Activated naive CD4-positive, alpha-beta T cell treated with Interleukin-2 at 50 U/mL for 16 hours (primary cell): Measurements from ENCODE around the gene P2RY6.

Experiments used
- DNase-seq: peaks from one replicate; pipeline ENCODE4 v3.0.0-alpha.2; 2020

Gene P2RY6

DNA sequence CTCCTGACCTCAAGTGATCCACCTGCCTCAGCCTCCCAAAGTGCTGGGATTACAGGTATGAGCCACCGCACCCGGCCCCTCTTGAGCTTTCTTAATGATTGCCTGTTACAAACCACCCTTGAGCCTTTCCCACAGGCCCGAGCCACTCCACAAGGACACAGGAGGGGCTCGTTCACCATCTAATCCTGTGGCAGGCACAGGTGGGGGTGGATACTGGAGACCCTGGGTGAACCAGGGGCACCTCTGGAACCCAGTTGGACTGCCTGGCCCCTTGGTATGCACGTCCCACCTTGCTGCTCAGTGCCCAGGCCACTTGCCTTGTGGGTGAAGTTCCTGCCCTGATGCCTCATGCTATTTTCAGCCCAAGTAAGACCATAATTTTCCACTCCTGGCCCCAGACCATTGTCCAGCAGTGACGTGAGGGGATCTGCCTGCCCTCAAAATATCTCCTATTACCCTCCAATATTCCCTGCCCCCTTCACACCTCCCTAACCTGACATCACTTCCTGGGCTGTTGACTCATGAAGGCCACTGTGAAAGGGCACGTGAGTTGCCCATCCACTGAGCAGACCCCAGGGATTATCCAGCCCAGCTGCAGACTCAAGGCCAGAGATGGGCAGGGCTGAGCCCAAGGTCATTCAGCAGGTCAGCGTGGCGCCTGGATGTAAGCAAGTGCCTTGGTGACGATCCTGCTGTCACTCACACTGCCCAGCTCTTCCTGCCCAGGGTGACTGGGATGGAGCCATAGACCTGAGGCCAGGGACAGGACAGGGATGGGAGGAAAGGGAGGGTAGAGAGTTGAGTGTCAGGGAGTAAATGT, 34.5 kb upstream of the P2RY6 start:
- no peak for DNase-seq

DNA sequence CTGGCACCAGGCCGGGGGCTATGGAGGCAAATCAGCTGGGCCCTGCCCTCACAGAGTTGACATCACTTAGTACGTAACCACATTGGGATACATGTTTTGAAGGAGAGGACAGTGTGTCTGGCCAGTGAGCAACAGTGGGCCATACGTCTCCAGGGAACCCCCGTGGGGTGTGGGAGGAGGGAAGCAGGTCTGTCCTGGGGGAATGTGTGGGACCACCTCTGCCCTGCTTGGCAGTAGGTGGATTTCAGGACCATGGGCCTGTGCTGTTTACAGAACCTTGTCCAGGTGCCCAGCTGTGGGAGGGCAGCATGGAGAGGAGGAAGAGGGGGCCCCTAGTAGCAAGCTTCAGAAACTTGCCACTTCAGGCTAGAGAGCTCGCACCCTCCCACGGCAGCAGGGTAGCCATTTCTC, 33.0 kb upstream of the P2RY6 start:
- no peak for DNase-seq

DNA sequence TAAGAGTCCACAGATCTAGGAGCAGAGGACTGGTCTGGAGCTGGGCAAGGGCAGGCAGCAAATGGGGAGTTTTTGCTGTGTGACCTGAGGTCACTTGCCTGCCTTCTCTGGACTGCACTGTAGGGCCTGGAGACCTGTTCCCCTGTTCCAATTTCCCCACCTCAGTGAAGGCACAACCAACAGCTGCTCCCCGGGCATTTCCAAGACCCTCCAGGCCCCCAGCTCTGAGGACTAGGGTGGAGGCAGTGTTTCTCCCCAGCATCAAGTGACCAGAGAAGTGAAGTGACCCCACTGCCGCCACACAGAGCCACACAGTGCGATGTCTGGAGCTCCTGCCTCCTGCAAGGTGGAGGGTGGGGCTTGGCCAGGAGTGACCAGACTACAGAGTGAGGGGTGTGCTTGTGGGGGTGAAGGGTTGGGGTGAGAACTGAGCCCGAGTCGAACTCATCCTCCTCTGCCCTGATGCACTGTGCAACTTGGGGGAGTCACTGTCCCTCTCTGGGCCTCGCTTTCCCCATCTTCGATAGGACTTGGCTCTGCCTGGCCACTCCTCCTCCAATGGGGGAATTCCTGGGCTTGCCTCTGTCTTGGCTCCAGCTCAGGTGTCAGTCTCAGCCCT, 32.5 kb upstream of the P2RY6 start:
- DNase-seq, result no peak

DNA sequence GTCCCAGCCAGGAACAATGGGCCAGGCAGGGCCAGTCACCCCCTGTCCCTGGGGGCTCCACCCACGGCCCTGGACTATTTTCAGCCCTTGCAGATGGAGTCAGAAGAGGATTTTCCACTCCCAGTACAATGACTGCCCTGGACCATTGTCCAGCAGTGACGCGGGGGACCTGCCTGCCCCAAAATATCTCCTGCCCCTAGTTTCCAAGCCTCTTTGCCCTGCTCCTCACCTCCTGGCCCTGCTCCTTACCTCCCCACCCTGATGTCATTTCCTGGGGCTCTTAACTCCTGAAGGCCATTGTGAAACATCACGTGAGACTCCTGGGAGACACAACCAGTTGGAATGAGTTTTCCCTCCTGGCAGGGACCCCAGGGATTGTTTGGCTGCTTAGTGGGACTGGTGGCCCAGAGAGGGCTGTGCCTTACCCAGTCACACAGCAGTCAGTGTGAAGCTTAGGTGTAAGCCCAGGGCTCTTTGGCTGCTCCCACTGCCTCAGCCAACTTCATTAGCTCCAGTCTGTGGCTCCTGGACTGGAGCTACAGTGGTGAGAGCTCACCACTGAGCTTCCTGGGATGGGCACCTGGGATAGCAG, 31.9 kb upstream of the P2RY6 start:
- no peak for DNase-seq

DNA sequence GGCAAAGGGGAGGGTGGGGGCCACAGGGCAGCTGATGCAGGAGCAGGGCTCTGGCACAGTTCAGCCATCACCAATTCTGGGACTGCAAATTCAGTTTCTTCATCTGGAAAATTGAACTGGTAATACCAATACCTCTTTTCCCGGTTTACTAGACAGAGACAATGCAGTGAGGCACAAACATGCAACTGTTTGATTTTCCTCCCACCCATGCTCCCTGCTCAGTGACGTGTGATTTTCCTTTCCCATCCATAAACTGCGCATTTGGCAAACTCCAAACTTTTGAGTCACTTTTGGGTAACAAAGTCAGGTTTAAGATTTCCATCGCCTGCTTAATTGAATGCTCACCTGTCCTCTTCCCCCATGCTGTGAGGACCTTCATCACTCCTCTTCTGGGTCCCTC, 30.8 kb upstream of the P2RY6 start:
- DNase-seq, result no peak

DNA sequence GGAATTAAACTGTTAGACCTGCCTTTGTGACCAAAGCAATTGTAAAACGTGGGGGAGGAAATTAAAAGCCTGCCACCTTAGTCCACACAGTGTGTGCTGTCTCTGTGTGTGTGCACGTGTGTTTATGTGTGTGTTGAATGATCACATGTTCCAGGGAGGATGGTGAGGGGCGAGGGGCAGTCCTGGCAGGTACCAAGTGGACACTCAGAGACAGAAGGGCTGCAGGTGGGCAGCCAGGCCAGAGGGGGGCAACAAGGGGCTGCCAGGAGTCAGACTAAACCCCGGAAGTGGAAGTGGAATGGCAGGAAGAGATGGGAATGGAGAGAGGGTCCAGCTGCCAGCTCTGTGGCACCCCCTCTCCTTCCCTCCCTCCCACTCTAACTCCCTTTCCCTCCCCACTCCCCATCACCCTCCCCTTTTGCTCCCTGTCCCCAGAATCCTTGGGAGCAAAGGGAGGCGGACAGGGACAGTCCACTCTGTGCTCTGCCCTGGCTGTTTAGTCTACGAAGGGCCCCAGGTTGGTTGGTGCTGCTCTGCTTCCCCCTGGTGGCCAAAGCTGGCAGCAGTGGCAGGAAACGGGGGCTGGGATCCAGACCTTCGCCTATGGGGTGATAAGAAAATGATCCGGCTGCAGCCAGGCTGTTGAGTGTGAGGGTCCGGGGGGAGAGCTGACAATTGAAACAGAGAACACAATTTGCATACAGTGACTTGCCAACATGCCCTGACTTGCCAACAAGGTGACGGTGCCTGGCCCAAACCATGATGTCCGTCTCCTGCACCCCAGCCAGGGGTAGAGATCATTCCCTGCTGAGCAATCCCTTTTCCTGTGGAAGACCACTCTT, 29.7 kb upstream of the P2RY6 start:
- peak; percentile 68 for DNase-seq

DNA sequence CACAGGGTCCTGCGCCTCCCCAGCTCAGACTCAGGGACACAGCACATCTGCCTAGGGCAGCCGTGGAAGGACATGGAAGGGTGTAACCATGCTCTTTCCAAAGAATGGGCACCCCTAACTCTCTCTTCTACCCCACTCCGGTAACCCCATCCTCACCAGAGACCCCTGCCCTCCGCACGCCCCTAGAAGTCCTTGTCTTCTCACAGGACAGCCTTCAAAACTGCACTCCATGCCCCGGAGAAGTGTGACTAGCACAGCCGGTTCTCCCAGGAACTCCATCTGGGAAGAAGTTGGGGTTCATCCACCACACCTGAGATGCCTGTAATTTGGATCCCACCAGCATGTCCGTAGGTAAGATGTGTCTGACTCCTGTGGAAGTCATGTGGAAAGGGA, 29.0 kb upstream of the P2RY6 start:
- DNase-seq, result no peak

DNA sequence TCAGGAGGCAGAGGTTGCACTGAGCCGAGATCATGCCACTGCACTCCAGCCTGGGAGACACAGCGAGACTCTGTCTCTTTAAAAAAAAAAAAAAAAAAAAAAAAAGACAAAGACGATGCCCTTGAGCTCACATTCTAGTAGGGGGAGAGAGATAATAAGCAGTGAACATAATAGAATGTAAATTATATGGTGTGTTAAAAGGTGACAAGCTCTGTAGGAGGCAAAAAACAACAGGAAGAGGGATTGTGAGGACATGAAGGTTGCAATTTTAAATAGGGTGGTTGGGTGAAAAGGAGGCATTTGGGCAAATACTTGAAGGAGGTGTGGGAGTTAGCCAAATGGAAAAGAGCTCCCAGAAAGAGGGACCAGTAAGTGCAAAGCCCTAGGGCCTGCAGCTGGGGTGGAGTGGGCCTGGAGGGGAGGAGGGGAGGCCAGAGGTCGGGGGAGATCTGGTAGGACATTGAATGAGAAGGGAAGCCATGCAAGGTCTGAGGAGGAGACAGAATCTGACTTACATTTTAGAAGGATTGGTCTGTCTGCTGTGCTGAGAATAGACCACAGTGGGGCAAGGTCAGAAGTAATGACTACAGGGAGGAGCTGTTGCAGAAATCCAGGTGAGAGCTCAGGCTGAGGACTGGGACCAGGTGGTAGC, 27.4 kb upstream of the P2RY6 start:
- DNase-seq, result no peak

DNA sequence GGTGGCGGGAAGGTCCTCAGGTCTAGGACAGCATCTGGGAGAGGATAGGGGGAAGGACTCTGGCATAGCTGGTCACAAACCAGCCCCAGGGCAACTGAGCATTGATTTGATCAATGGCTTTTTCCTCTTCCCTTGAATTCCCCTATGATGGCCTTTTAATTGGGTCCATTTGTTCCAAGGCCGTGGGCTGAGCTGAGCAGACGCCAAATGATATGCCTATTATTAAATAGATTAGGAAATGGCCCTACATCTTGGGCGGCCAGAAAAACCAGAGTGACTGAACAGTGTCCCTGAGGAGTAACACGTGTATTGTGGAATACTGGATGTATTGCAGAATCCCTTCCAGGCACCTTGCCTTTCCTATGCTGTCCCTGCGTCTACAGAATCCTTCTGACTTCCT, 26.7 kb upstream of the P2RY6 start:
- DNase-seq, result no peak

DNA sequence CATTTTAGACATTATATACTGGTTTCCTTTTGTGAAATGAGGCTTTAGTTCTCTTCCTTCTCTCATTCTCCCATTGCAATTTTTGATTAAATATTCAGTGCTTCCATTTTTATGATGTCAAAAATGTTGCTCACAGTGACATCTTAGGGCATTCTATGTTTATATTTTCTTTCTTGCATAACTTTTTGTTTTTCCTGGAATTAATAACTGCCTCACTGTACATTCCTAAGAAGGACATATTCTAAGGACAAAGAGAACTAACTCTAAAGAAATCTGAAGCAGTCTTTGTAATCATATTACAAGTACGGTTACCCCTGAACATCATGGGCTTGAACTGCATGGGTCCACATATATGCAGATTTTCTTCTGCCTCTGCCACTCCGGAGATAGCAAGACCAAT, 25.8 kb upstream of the P2RY6 start:
- no peak for DNase-seq

DNA sequence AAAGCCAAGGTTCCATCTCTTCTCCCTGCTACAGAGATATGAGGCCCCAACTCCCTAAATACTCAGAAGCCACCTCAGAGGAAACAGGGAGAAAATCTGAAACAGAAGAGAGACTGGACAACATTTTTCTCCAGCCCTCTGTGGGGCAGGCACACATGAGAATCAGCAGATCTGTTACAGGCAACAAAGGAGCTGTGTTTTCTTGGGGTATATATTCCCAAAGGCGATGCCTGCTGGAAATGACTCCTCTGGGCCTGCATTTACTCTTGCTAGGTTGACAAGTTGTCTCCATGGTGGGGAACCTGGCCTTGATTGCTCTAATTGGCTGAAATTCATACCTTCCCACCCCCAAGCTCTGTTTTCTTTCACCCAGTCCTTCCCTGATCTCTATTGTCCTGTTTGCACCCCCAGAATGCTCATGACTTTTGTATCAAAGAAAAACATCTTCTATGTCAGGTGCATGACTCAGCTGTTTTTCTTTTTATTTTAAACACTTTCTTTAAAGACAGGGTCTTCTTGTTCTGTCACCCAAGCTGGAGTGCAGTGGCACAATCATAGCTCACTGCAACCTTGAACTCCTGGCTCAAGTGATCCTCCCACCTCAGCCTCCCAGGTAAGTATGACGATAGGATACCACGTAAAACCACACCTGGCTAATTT, 23.5 kb upstream of the P2RY6 start:
- no peak for DNase-seq

DNA sequence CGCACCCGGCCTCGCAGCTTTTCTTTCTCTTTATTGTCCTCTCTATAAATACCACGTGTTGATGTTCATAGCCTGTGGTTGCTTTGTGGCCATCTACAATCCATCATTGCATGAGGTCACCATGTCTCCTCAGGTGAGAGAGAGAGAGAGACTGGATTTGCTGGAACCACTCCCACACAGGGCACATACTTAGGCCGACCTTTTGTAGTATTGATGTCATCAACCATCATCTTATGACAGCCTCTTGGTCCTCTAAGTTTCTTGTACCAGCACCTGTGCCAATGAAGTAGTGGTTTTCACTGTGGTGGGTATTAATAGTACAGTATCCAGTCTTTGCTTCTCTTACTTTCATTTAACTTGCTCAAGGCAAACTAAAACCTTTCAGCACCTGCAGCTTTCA, 22.8 kb upstream of the P2RY6 start:
- DNase-seq, result no peak

DNA sequence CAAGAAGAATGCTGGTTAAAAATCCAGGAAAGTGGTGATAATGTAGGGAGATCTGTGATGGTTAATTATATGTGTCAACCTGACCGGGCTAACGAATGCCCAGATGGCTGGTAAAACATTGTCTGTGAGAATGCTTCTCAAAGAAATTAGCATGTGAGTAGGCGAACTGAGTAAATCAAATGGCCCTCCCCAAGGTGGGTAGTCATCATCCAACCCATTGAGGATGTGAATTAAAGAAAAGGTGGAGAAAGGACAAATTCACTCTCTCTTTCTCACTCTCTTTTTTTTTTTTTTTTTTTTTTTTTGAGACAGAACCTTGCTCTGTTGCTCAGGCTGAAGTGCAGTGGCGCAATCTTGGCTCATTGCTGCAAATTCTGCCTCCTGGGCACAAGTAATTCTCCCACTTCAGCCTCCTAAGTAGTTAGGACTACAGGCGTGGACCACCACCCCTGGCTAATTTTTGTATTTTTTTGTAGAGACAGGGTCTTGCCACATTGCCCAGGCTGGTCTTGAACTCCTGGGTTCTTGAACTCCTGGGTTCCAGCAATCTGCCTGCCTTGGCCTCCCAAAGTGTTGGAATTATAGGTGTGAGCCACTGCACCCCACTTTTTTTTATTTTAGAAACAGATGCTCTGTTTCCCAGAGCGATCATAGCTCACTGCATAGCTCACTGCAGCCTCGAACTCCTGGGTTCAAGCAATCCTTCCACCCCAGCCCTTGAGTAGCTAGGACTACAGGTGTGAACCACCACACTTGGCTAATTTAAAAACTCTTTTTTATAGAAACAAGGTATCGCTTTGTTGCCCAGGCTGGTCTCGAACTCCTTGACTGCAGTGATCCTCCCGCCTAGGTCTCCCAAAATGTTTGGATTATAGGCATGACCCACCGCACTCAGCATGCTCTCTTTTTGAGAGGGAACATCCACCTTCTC, 22.0 kb upstream of the P2RY6 start:
- no peak for DNase-seq

DNA sequence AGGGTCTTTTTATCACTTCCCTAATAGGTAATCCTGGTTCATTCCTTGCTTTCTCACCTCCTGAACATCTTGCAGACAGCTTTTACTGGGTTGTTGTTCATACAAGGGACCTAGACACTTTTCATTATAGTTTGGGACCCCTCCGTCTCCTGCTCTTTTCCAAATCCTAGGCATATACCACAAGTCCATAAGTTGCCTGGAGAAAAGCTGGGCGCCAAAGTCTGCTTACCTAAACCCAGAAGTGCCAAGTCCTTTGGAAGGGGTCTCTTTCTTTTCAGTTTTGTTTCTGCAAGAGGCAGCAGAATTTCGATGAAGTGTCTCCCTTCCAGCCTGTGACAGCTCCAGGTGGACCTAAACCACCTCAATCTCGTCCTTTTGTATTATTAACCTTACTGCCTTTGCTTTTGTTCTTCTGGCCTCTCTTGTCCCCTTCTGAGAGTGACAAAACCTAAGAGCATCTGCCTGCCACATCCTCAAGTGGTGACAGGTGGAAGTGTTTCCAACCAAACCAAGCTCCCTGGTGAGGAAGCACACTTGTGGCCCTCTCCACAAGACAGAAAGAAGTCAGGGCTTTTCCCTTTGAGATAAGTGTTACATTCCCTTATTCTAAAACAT, 19.5 kb upstream of the P2RY6 start:
- no peak for DNase-seq

DNA sequence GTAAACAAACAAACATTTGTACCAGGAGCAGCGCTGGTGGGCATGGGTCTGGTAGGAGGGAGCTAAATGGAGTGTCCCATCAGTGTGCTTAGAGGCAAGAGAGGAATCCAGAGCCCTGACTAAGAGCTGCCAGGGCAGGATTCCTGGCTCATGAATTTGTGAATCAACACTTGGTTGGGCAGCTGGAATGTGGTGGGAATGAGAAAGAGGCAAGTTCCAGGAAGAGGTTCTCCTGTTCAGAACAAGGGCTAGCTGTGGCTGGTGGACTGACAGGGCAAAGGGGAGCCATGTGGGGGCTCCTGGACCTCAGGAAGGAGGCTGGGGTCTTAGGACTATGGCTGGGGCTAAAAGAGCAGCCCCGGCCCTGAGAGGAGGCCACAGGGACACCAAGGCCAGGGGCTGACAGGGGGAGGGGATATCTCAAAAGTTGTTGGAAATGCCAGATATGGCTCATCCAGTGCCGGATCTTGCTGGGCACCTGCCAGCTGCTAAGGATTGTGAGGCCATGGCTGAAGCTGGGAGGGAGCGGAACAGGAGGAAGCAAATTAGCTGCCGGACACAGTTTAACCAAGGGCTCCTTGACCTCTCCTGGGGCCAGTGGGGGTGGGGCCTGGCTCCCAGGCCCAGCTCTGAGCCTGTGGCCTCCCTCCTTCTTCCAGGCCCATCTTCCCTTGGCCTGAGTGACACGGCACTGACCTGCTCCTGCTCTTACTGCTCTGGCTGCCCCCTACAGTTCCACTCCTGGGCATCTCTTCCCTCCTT, 14.6 kb upstream of the P2RY6 start:
- no peak for DNase-seq

DNA sequence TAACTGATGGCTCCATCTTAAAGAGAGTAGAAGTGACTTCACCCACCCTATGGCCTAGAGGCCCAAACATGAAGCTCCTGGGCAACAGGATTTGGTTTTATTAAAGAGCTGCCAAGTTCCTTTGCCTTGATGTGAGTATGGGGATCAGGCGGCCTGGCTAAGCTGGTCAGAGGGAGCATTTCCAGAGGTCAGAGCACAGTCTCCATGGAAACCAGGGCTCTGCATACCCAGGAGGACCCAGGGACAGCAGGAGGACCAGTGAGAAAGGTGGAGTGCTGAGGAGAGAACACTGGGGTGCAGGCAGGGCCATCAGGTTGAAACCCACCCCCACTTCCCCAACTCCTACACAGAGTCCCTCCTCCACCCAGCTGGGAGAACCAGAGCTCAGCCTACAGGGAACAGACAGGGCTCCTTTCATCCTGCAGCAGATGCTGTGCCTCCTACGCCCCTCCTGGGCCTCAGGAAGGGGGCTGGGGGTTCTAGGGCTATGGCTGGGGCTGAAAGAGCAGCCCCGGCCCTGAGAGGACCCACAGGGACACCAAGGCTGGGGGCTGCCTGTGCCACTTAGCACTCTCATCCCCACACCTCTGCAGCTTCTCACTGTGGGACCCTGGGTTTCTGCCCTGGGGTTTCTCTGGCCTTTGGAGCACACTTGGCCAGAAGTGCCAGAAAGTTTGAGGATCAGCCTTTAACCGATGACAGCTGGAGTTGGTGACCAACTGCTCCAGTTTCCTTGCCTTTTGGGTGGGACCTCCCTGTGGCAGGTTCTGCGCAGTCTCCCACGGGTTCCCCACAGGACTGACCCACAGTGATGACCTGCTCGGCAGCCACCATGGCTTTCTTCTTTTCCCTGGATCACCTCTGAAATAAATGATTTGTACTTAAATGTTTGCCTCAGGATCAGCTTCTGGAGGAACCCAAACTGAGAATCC, 13.8 kb upstream of the P2RY6 start:
- no peak for DNase-seq

DNA sequence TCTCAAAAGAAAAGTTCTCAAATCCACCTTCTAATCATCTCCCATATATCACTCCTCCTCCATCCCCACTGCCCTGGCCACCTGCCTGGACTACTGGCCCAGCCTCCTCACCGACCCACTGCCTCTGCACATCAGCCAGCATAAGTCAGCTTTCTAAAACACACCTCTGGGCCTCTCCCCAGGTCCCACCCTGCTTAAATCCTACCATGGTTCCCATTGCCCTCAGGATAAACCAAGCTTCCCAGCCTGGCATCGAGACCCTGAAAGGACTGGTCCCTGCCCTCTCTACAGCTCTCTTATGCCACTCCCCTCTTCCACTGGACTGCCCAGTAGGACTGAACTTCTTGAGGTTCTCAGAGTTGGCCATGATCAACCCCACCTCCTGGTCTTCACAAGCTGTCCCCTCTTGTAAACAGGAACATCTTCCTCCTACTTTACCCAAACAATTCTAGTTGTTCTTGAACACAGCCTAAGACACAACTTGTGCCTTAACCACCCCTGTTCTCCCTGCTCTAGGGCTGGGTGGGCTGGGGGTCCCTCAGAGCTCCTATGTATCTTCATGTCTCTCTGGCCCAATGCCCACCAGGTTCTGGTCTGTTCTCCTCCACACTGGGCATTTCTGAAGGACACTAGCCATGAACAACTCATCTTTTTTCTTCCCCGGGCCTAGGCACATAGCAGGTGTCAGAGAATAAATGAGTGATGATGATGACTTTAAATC, 12.6 kb upstream of the P2RY6 start:
- DNase-seq, result no peak

DNA sequence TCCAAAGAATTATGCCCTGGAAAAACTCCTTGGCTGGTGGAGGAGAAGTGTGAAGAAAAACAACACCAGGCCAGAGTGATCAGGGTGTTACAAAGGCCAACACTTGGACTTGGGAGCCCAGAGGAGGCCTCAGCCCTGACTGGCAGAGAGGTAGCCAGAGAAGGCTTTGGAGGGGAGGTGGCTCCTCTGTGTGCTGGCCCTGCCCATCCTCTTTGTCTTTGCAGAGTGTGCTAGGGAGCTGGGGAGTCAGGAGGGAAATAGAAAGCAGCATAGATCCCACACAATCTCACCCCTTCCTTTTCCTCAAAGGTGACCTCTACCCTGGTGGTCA, 12.0 kb upstream of the P2RY6 start:
- no peak for DNase-seq
